ENCODE data around the gene KRTAP5-10.

DNA sequence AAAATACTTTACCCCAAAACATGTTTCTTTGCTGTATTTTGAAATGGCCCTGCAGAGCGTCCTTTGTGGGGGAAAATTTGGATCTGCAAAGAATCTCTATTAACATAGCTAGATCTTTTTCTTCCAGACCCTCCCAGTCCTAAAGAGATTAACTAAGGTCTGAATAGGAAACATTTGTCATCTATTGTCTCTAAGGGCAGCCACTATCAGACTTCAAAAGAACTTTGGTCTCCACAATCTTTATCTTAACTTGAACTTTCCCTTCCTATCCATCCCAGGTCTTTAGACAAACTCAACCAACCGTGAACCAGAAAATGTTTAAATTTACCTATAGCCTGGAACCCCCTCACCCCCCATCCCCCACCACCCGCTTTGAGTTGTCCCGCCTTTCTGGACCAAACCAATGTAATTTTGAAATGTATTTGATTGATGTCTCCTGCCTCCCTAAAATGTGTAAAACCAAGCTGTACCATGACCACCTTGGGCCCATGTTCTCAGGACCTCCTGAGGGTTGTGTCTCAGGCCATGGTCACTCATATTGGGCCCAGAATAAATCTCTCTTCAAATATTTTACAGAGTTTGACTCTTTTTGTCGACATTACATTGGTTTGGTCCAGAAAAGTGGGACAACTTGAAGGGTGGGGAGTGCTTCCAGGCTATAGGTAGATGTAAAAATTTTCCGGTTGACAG is 20.7 kb upstream of the KRTAP5-10 start:
- no peak for TF ChIP-seq POLR2A (IDR thresholded peaks at IDR 0.05; ENCODE audit: borderline replicate concordance, extremely low read depth, insufficient read depth, insufficient read length)
- TF ChIP-seq CTCF (IDR thresholded peaks at IDR 0.05 in 2 of 3, conservative IDR thresholded peaks at IDR 0.05 in 1 of 3; ENCODE audit: borderline replicate concordance in 1 of 3, insufficient read depth in 1 of 3, low read depth in 2 of 3, low read length in 2 of 3), result no peak
- no peak for TF ChIP-seq EZH2 (IDR thresholded peaks at IDR 0.05)
- TF ChIP-seq FOSL1 (IDR thresholded peaks at IDR 0.05; ENCODE audit: low read depth), result no peak
- no peak for TF ChIP-seq CEBPB (IDR thresholded peaks at IDR 0.05; ENCODE audit: low read depth)
- TF ChIP-seq SP1 (IDR thresholded peaks at IDR 0.05; ENCODE audit: low read depth), result no peak
- no peak for TF ChIP-seq POLR2AphosphoS5 (IDR thresholded peaks at IDR 0.05; ENCODE audit: low read depth, low read length)
- TF ChIP-seq EZH2phosphoT487 (IDR thresholded peaks at IDR 0.05; ENCODE audit: borderline replicate concordance), result no peak
- TF ChIP-seq MAX (IDR thresholded peaks at IDR 0.05), result no peak
- TF ChIP-seq ZFX (IDR thresholded peaks at IDR 0.05), result no peak
- no peak for TF ChIP-seq JUND (IDR thresholded peaks at IDR 0.05)
- no peak for TF ChIP-seq RAD21 (IDR thresholded peaks at IDR 0.05; ENCODE audit: low read depth)

Measured in HCT116 (cell line).